H9 (cell line): ENCODE data around the gene RAD1. TPM values are rescaled to one million over a fixed set of nuclear protein-coding genes. Genes with fewer than 3 reads are reported as not detected.

Source experiments
- DNase-seq: peaks from one replicate; pipeline ENCODE4 v3.0.0-alpha.2; 2017
- H2AFZ ChIP-seq: one replicate; pipeline ENCODE4 v1.6.1; 2013; ENCODE audit warnings: mild to moderate bottlenecking, low read length, control low read depth, moderate library complexity
- H2AK5ac ChIP-seq: 2 replicates; pipeline ENCODE4 v1.6.1; 2013; ENCODE audit warnings: low read length, control low read depth, mixed read lengths; ENCODE audit not compliant: insufficient read length
- H2BK120ac ChIP-seq: one replicate; pipeline ENCODE4 v1.6.1; 2013; ENCODE audit warnings: low read depth, mild to moderate bottlenecking, low read length, control low read depth, inconsistent platforms; ENCODE audit not compliant: poor library complexity, severe bottlenecking
- H2BK12ac ChIP-seq: 2 replicates; pipeline ENCODE4 v1.6.1; 2013; ENCODE audit warnings: low read length, control low read depth, mixed read lengths, low read depth; ENCODE audit not compliant: insufficient read length
- H2BK15ac ChIP-seq: 2 replicates; pipeline ENCODE4 v1.6.1; 2013; ENCODE audit warnings: low read depth, low read length, control low read depth
- H2BK20ac ChIP-seq: one replicate; pipeline ENCODE4 v1.6.1; 2013; ENCODE audit warnings: low read depth, mild to moderate bottlenecking, low read length, control low read depth, inconsistent platforms; ENCODE audit not compliant: poor library complexity, severe bottlenecking
- H2BK5ac ChIP-seq: 2 replicates; pipeline ENCODE4 v1.6.1; 2013; ENCODE audit warnings: low read length, control low read depth, mixed read lengths; ENCODE audit not compliant: insufficient read length
- H3K14ac ChIP-seq: 2 replicates; pipeline ENCODE4 v1.6.1; 2013; ENCODE audit warnings: low read length, control low read depth; ENCODE audit not compliant: insufficient read depth
- H3K18ac ChIP-seq: 2 replicates; pipeline ENCODE4 v1.6.1; 2013; ENCODE audit warnings: low read depth, mild to moderate bottlenecking, mixed read lengths, low read length, control low read depth; ENCODE audit not compliant: insufficient read length
- H3K23ac ChIP-seq: 2 replicates; pipeline ENCODE4 v1.6.1; 2013; ENCODE audit warnings: low read length, control low read depth, mixed read lengths, low read depth; ENCODE audit not compliant: insufficient read length
- H3K23me2 ChIP-seq: 2 replicates; pipeline ENCODE4 v1.6.1; 2013; ENCODE audit warnings: low read depth, mild to moderate bottlenecking, mixed read lengths, low read length, control low read depth; ENCODE audit not compliant: insufficient read length, poor library complexity, severe bottlenecking
- H3K27ac ChIP-seq: 2 replicates; pipeline ENCODE4 v1.5.1; 2013; ENCODE audit warnings: low read length, control low read depth, mixed read lengths, low read depth; ENCODE audit not compliant: insufficient read length
- H3K27me3 ChIP-seq: 2 replicates; pipeline ENCODE4 v1.6.1; 2013; ENCODE audit warnings: low read length, control low read depth, inconsistent platforms; ENCODE audit not compliant: insufficient read depth
- H3K4ac ChIP-seq: 2 replicates; pipeline ENCODE4 v1.6.1; 2013; ENCODE audit warnings: low read depth, mild to moderate bottlenecking, control low read depth, inconsistent platforms, low read length, moderate library complexity
- H3K4me1 ChIP-seq: 2 replicates; pipeline ENCODE4 v1.6.1; 2013; ENCODE audit warnings: low read length, control low read depth, inconsistent platforms; ENCODE audit not compliant: insufficient read depth
- H3K4me2 ChIP-seq: 2 replicates; pipeline ENCODE4 v1.6.1; 2013; ENCODE audit warnings: low read length, control low read depth, mixed read lengths; ENCODE audit not compliant: insufficient read length, insufficient read depth
- H3K56ac ChIP-seq: 2 replicates; pipeline ENCODE4 v1.6.1; 2013; ENCODE audit warnings: low read depth, mild to moderate bottlenecking, mixed read lengths, low read length, control low read depth; ENCODE audit not compliant: insufficient read length
- H3K79me1 ChIP-seq: 2 replicates; pipeline ENCODE4 v1.6.1; 2013; ENCODE audit warnings: low read depth, mild to moderate bottlenecking, moderate library complexity, low read length, control low read depth, inconsistent platforms; ENCODE audit not compliant: insufficient read depth, poor library complexity, severe bottlenecking
- H3K79me2 ChIP-seq: 2 replicates; pipeline ENCODE4 v1.6.1; 2013; ENCODE audit warnings: low read length, control low read depth, inconsistent platforms; ENCODE audit not compliant: insufficient read depth
- H3K9ac ChIP-seq: 2 replicates; pipeline ENCODE4 v1.6.1; 2013; ENCODE audit warnings: low read length, control low read depth, mixed read lengths; ENCODE audit not compliant: insufficient read length; ENCODE audit errors: extremely low read depth
- H3K9me3 ChIP-seq: one replicate; pipeline ENCODE4 v1.6.1; 2013; ENCODE audit warnings: low read depth, low read length, inconsistent platforms; ENCODE audit not compliant: control insufficient read depth
- H3T11ph ChIP-seq: one replicate; pipeline ENCODE4 v1.6.1; 2013; ENCODE audit warnings: mild to moderate bottlenecking, low read length, control low read depth, inconsistent platforms
- H4K20me1 ChIP-seq: one replicate; pipeline ENCODE4 v1.6.1; 2013; ENCODE audit not compliant: control insufficient read depth, insufficient read length, insufficient read depth
- H4K5ac ChIP-seq: 2 replicates; pipeline ENCODE4 v1.6.1; 2013; ENCODE audit warnings: low read depth, mild to moderate bottlenecking, mixed read lengths, low read length, control low read depth; ENCODE audit not compliant: insufficient read length
- H4K8ac ChIP-seq: replicated peaks from 2 replicates; pipeline ENCODE4 v1.6.1; 2013; ENCODE audit warnings: low read length, control low read depth, mixed read lengths, low read depth; ENCODE audit not compliant: insufficient read length
- H4K91ac ChIP-seq: 2 replicates; pipeline ENCODE4 v1.6.1; 2013; ENCODE audit warnings: low read depth, mild to moderate bottlenecking, moderate library complexity, mixed read lengths, low read length, control low read depth; ENCODE audit not compliant: insufficient read length
- H3K27ac Mint-ChIP-seq, 3 experiments: 2 replicates in 2 of 3; 3 replicates in 1 of 3; pipeline ENCODE4 v1.8.0; 2020 to 2021; ENCODE audit warnings: mixed read lengths in 3 of 3, mild to moderate bottlenecking in 1 of 3, moderate library complexity in 1 of 3
- H3K27me3 Mint-ChIP-seq: 2 replicates; pipeline ENCODE4 v1.8.0; 2021; ENCODE audit warnings: low read depth, mild to moderate bottlenecking, moderate library complexity, mixed read lengths
- H3K36me3 Mint-ChIP-seq, 3 experiments: 2 replicates in 2 of 3; 3 replicates in 1 of 3; pipeline ENCODE4 v1.8.0; 2020 to 2021; ENCODE audit warnings: low read depth in 3 of 3, mixed read lengths in 3 of 3; ENCODE audit not compliant: insufficient read depth in 1 of 3
- H3K4me1 Mint-ChIP-seq, 2 experiments: 2 replicates each; pipeline ENCODE4 v1.8.0; 2020; ENCODE audit warnings: mixed read lengths in 2 of 2
- H3K4me3 Mint-ChIP-seq, 2 experiments: 2 replicates in 1 of 2; 3 replicates in 1 of 2; pipeline ENCODE4 v1.8.0; 2020 to 2021; ENCODE audit warnings: mild to moderate bottlenecking in 2 of 2, mixed read lengths in 2 of 2, moderate library complexity in 1 of 2
- H3K9me3 Mint-ChIP-seq, 2 experiments: 2 replicates in 1 of 2; 3 replicates in 1 of 2; pipeline ENCODE4 v1.8.0; 2020; ENCODE audit warnings: mild to moderate bottlenecking in 2 of 2, mixed read lengths in 2 of 2, moderate library complexity in 1 of 2
- WGBS: extraction: QIAGEN DNeasy Blood & Tissue Kit; methylation state at CpG from one replicate; pipeline ENCODE4 v1.1.7; 2013; ENCODE audit warnings: missing lambda C conversion rate, low lambda C conversion rate, mixed read lengths; ENCODE audit not compliant: insufficient read length; ENCODE audit errors: extremely low coverage; 5-methylcytosine and 5-hydroxymethylcytosine counted together
- total RNA-seq: library from RNA; stranded (reverse); gene quantifications from 2 replicates; pipeline ENCODE4 v1.2.1, GENCODE V29; 2021
- TF ChIP-seq, protein P1 (sequence below): fragments of 200-600 bp; sonication (generic); conservative IDR thresholded peaks from 3 replicates; pipeline ENCODE4 v1.8.0; 2021; ENCODE audit warnings: antibody characterized with exemption, mild to moderate bottlenecking

RAD1 gene
- total RNA-seq, 1 experiment from 2014 or later, result 39.5 TPM

DNA sequence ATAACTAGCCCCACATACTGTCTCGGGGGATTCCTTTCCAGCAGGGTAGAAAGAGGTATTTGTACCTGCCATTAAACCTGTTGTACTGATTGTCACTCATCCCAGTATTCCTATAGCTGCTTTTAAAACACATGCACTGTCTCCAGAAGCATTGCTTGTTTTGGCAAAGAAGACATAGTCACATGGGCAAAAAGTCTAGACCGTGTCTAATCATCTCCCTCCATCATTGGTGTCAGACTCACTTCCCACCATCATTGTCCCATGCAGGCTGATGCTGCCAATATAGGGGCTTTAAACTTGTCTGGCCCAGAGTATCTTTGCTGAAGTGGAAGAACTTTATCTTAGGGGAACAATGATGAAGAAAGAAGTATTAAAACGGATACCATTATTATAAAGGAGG lies 26.6 kb upstream of the RAD1 start:
- H3K27ac Mint-ChIP-seq, result no peak overlapping the region
- Histone ChIP-seq H3K79me1 (no peaks in the 10 kb centered on the region), H3K27ac (no peak overlapping the region), H2BK12ac (no peak overlapping the region), H2BK5ac (no peak overlapping the region), H4K91ac (no peak overlapping the region), H3T11ph (no peak overlapping the region), H2BK15ac (no peak overlapping the region), H4K20me1 (no peaks in the 10 kb centered on the region), H3K56ac (no peak overlapping the region), H3K23me2 (peaks cover 3% of the 10 kb centered on the region), H3K23ac (no peak overlapping the region), H3K18ac (no peak overlapping the region), H3K9ac (no peak overlapping the region), H3K4me1 (no peaks in the 10 kb centered on the region), H3K9me3 (no peaks in the 10 kb centered on the region), H4K5ac (no peak overlapping the region), H3K4me2 (no peak overlapping the region), H3K4ac (no peak overlapping the region), H2BK120ac (no peak overlapping the region), H2AFZ (no peak overlapping the region), H2BK20ac (no peak overlapping the region), H3K79me2 (no peaks in the 10 kb centered on the region), H2AK5ac (no peak overlapping the region), H4K8ac (no peak overlapping the region), H3K27me3 (no peaks in the 10 kb centered on the region), H3K14ac (no peak overlapping the region)
- no peak for DNase-seq
- H3K4me3 Mint-ChIP-seq, result no peak overlapping the region
- no peaks in the 10 kb centered on the region for H3K9me3 Mint-ChIP-seq
- TF ChIP-seq, protein P1, sequence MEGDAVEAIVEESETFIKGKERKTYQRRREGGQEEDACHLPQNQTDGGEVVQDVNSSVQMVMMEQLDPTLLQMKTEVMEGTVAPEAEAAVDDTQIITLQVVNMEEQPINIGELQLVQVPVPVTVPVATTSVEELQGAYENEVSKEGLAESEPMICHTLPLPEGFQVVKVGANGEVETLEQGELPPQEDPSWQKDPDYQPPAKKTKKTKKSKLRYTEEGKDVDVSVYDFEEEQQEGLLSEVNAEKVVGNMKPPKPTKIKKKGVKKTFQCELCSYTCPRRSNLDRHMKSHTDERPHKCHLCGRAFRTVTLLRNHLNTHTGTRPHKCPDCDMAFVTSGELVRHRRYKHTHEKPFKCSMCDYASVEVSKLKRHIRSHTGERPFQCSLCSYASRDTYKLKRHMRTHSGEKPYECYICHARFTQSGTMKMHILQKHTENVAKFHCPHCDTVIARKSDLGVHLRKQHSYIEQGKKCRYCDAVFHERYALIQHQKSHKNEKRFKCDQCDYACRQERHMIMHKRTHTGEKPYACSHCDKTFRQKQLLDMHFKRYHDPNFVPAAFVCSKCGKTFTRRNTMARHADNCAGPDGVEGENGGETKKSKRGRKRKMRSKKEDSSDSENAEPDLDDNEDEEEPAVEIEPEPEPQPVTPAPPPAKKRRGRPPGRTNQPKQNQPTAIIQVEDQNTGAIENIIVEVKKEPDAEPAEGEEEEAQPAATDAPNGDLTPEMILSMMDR, result no peak
- no peaks in the 10 kb centered on the region for H3K4me1 Mint-ChIP-seq
- H3K36me3 Mint-ChIP-seq, result peaks cover 17 to 81% (median 64%) of the 10 kb centered on the region in 3 experiments; a peak in 6 of 7 replicates
- no CpG with 5 or more reads among the region's 3 CpGs for WGBS
- H3K27me3 Mint-ChIP-seq, result no peaks in the 10 kb centered on the region
